Karpas-422 (cell line): ENCODE measurements around the gene MMP17. TPM values are rescaled to one million over a fixed set of nuclear protein-coding genes. Genes with fewer than 3 reads are reported as not detected.

ENCODE experiments used
- DNase-seq: peaks from one replicate; pipeline ENCODE4 v3.0.0-alpha.2; 2015
- H2AFZ ChIP-seq: fragments of 200-600 bp; sonication (generic); 2 replicates; pipeline ENCODE4 v1.6.1; 2014; ENCODE audit warnings: antibody characterized with exemption, low read length, mixed read lengths
- H3K27ac ChIP-seq: fragments of 200-600 bp; sonication (generic); 2 replicates; pipeline ENCODE4 v1.5.1; 2014; ENCODE audit warnings: mild to moderate bottlenecking, low read length, moderate library complexity
- H3K27me3 ChIP-seq: fragments of 200-600 bp; sonication (generic); 2 replicates; pipeline ENCODE4 v1.6.1; 2014; ENCODE audit warnings: low read length, mixed read lengths
- H3K36me3 ChIP-seq: fragments of 200-600 bp; sonication (generic); 2 replicates; pipeline ENCODE4 v1.6.1; 2014; ENCODE audit warnings: low read length, mixed read lengths; ENCODE audit not compliant: insufficient read depth
- H3K4me1 ChIP-seq: fragments of 200-600 bp; sonication (generic); 2 replicates; pipeline ENCODE4 v1.6.1; 2014; ENCODE audit warnings: mild to moderate bottlenecking, low read length, mixed read lengths
- H3K4me2 ChIP-seq: fragments of 200-600 bp; sonication (generic); 2 replicates; pipeline ENCODE4 v1.6.1; 2014; ENCODE audit warnings: low read length, low read depth, mild to moderate bottlenecking; ENCODE audit not compliant: poor library complexity, severe bottlenecking
- H3K4me3 ChIP-seq: fragments of 200-600 bp; sonication (generic); 2 replicates; pipeline ENCODE4 v1.5.1; 2014; ENCODE audit warnings: mild to moderate bottlenecking, antibody characterized with exemption, low read length, mixed read lengths
- H3K79me2 ChIP-seq: fragments of 200-600 bp; sonication (generic); 2 replicates; pipeline ENCODE4 v1.6.1; 2014; ENCODE audit warnings: mild to moderate bottlenecking, low read length, mixed read lengths
- H3K9ac ChIP-seq: fragments of 200-600 bp; sonication (generic); 2 replicates; pipeline ENCODE4 v1.6.0; 2014; ENCODE audit warnings: low read length
- H3K9me2 ChIP-seq: fragments of 200-600 bp; sonication (generic), shearing (Covaris generic); replicated peaks from 2 replicates; pipeline ENCODE4 v1.6.0; 2014; ENCODE audit warnings: mild to moderate bottlenecking, low read length, moderate library complexity; ENCODE audit not compliant: insufficient read depth
- H3K9me3 ChIP-seq: fragments of 300-700, 200-600 bp; sonication (generic); 2 replicates; pipeline ENCODE4 v1.6.1; 2014; ENCODE audit warnings: low read length, mixed read lengths
- H4K20me1 ChIP-seq: fragments of 200-600 bp; sonication (generic); 2 replicates; pipeline ENCODE4 v1.6.1; 2014; ENCODE audit warnings: mild to moderate bottlenecking, antibody characterized with exemption, low read length, low read depth; ENCODE audit not compliant: insufficient read depth
- total RNA-seq: library from RNA; depleted of rRNA; stranded (reverse); fragments of >200 nt; shearing (Covaris generic); gene quantifications from 2 replicates; pipeline ENCODE4 v1.2.3, GENCODE V29; 2014; ENCODE audit warnings: low replicate concordance

MMP17 gene
- total RNA-seq, 1 experiment from 2014 or later, result not detected

DNA sequence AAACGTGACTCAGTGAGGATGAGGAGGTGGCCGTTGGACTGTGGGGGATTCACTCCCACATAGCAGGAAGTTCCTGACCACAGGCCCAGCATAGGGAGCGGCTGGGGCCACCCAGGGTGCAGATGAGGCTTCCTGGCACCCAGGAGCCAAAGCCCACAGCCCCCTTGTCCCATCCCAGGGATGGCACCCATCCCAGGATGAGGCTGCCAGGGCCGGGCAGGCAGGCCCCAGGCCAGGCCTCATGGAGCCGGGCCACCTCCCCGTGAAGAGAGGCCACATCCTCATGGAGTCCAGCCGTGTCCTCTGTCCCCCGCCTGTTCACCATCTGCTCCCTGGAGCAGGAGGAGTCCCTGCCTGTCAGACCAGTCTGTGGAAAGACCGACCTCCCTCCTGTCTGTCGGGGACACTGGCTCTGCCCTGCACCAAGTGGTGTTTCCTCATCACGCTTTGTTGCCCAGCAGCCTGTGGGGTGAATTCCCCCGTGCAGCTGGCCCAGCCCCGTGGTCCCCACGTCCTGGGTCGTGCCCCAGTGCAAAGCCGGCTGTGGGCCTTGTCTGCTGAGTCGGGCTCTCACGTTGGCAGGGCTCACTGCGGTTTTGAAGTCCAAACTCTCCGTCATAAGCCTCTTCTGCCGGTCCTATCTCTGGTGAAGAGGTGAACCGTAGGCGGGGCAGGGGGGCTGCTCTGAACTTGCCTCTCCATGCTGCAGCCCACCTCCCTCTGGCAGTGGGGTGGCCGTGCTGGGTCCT, 24.5 kb downstream of the MMP17 start:
- H3K4me2 ChIP-seq, result no peak overlapping the region
- no peaks in the 10 kb centered on the region for H3K79me2 ChIP-seq
- no peak overlapping the region for H3K27ac ChIP-seq
- no peak overlapping the region for H3K4me3 ChIP-seq
- no peak for DNase-seq
- H3K4me1 ChIP-seq, result peaks cover 12% of the 10 kb centered on the region
- H3K9me3 ChIP-seq, result no peaks in the 10 kb centered on the region
- H4K20me1 ChIP-seq, result no peaks in the 10 kb centered on the region
- no peaks in the 10 kb centered on the region for H3K27me3 ChIP-seq
- no peaks in the 10 kb centered on the region for H3K9me2 ChIP-seq
- no peaks in the 10 kb centered on the region for H3K36me3 ChIP-seq
- no peak overlapping the region for H2AFZ ChIP-seq
- no peak overlapping the region for H3K9ac ChIP-seq

- Histone ChIP-seq H3K4me1 (peaks cover 12% of the 10 kb centered on the region), H3K79me2 (no peaks in the 10 kb centered on the region), H3K27ac (no peak overlapping the region), H3K4me2 (no peak overlapping the region), H2AFZ (no peak overlapping the region), H3K36me3 (no peaks in the 10 kb centered on the region), H3K9ac (no peak overlapping the region), H3K9me3 (no peaks in the 10 kb centered on the region), H3K4me3 (no peak overlapping the region), H3K9me2 (no peaks in the 10 kb centered on the region), H3K27me3 (no peaks in the 10 kb centered on the region), H4K20me1 (no peaks in the 10 kb centered on the region)
- DNase-seq, result no peak
Observed at GRCh38 chr12:131853832-131854797, 25.9 kb downstream of the MMP17 start.

DNA sequence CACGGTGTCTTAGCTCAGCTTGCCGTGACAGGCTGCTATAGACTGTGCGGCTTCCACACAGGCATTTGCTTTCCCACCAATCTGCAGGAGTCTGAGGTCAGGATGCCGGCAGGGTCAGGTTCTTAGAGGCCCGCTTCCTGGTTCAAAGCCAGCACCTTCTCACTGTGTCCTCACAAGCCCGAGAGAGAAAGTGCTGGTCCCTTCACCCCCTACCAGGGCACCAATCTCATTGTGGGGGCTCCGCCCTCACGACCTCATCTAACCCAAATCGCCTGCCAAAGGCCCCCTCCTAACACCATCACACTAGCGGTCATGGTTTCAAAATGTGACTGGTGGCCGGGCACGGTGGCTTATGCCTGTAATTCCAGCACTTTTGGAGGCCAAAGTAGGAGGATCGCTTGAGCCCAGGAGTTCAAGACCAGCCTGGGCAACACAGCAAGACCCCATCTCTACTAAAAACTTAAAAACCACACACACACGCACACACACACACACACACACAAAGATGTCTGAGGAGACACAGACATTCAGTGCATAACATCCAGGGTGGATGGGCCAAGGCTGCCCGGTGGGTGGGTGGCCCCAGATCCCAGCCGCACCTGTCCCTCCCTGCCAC, 26.8 kb downstream of the MMP17 start:
- Histone ChIP-seq H3K4me3 (no peak overlapping the region), H3K27me3 (no peaks in the 10 kb centered on the region), H3K9me3 (no peaks in the 10 kb centered on the region), H3K4me1 (peaks cover 12% of the 10 kb centered on the region), H3K4me2 (no peak overlapping the region), H3K36me3 (no peaks in the 10 kb centered on the region), H4K20me1 (no peaks in the 10 kb centered on the region), H3K9ac (no peak overlapping the region), H2AFZ (no peak overlapping the region), H3K79me2 (no peaks in the 10 kb centered on the region), H3K9me2 (no peaks in the 10 kb centered on the region), H3K27ac (no peak overlapping the region)
- no peak for DNase-seq

- Histone ChIP-seq H4K20me1 (no peaks in the 10 kb centered on the region), H2AFZ (no peak overlapping the region), H3K9me3 (no peaks in the 10 kb centered on the region), H3K4me2 (no peak overlapping the region), H3K36me3 (no peaks in the 10 kb centered on the region), H3K9ac (no peak overlapping the region), H3K4me3 (no peak overlapping the region), H3K27ac (no peak overlapping the region), H3K27me3 (no peaks in the 10 kb centered on the region), H3K4me1 (peaks cover 16% of the 10 kb centered on the region), H3K9me2 (no peaks in the 10 kb centered on the region), H3K79me2 (no peaks in the 10 kb centered on the region)
- DNase-seq, result no peak
Observed at GRCh38 chr12:131855521-131856142, 27.4 kb downstream of the MMP17 start.

DNA sequence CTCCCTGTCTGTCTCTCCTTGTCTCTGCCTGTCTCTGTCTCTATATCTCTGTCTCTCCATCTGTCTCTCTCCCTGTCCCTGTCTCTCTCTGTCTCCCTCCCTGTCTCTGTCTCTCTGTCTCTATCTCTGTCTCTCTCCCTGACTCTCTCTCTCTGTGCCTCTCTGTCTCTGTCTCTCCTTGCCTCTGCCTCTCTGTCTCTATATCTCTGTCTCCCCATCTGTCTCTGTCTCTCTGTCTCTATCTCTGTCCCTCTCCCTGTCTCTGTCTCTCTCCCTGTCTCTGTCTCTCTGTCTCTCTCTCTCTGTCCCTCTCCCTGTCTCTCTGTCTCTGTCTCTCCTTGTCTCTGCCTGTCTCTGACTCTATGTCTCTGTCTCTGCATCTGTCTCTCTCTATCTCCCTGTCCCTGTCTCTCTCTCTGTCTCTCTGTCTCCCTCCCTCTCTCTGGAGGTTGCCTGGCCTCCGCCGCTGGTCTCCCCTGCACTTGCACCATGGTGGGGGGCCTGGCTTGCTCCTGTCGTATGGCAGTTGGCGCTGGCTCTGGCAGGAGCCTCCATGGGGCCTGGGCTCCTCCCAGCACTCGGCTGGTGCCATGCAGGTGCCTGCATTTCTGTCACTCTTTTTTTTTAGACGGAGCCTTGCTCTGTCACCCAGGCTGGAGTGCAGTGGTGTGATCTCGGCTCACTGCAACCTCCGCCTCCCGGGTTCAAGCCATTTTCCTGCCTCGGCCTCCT, 28.3 kb downstream of the MMP17 start:
- Histone ChIP-seq H3K4me3 (no peak overlapping the region), H3K27ac (no peak overlapping the region), H3K27me3 (no peaks in the 10 kb centered on the region), H3K9me3 (no peaks in the 10 kb centered on the region), H4K20me1 (no peaks in the 10 kb centered on the region), H3K4me1 (peaks cover 18% of the 10 kb centered on the region), H3K9ac (no peak overlapping the region), H3K79me2 (no peaks in the 10 kb centered on the region), H2AFZ (no peak overlapping the region), H3K4me2 (no peak overlapping the region), H3K36me3 (no peaks in the 10 kb centered on the region), H3K9me2 (no peaks in the 10 kb centered on the region)
- DNase-seq, result no peak

DNA sequence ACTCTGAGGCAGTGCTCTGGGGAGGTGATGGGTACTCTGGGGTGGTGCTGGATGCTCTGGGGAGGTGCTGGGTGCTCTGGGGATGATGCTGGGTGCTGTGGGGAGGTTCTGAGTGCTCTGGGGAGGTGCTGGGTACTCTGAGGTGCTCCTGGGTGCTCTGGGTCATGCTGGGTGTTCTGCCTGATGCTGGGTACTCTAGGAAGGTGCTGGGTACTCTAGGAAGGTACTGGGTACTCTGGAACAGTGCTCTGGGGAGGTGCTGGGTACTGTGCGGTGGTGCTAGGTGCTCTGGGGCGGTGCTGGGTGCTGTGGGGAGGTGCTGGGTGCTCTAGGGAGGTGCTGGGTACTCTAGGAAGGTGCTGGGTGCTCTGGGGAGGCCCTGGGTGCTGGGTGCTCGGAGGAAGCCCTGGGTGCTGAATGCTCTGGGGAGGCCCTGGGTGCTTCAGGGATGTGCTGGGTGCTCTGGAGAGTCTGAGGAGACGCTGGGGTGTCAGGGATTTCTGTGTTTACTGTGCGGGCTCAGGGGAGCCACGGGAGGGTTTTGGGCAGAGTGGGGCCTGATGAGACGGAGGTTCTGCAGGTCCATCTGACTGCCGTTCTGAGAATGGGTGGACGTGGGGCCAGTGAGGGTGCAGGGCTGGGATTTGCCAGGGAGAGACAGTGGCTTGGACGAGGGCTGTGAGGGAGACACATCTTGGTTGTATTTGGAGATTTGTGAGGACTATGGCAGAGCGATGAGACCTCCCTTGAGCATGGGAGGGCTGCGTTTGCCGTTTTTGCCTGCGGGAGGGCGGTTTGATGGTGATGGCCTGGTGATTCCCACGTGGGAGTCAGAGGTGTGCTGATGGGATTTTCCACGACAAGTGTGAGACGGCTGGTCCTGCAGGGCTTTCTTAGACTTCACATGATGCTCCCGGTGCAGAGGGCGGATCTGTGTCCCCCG, 30.0 kb downstream of the MMP17 start:
- Histone ChIP-seq H3K4me1 (peaks cover 9% of the 10 kb centered on the region; the same call in 1 of the 2 replicates), H3K27ac (no peak overlapping the region), H3K9ac (no peak overlapping the region), H3K4me3 (no peak overlapping the region), H3K9me3 (no peaks in the 10 kb centered on the region), H3K4me2 (no peak overlapping the region), H3K9me2 (no peaks in the 10 kb centered on the region), H3K27me3 (no peaks in the 10 kb centered on the region), H3K79me2 (no peaks in the 10 kb centered on the region), H3K36me3 (no peaks in the 10 kb centered on the region), H4K20me1 (no peaks in the 10 kb centered on the region), H2AFZ (no peak overlapping the region)
- DNase-seq, result no peak
